ENCODE results near the gene BICD1. TPM values are rescaled to one million over a fixed set of nuclear protein-coding genes. Genes with fewer than 3 reads are reported as not detected.
"Not testable (repeated sequence)": the region's sequence is repeated elsewhere in the genome, so short reads cannot be mapped to it uniquely, and the experiment has no call there.

Gene BICD1
- total and polyA plus RNA-seq, 4 donors = 6.1 to 22.9 (median 12.8) TPM

DNA sequence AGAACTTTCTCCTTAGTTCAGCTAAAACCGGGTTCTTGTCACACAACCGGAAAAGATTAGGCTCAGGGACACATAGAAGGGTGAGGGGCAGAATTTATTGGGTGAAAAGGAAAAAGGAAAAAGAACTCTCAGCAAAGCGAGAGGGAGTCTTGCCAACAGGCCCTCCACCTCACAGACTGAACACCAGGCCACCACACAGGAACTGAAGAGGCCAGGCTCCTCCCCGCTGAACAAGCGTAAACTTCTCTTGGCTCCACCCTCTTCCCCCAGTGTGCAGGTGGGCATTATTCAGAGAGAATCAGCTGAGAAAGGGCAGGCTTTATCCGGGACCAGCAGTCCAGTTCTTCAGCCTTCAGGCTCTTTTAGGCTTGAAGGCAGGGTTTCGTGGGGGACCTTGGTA is 167.1 kb downstream of the BICD1 start:
- Histone ChIP-seq H3K9ac (ENCODE audit: insufficient read depth in 1 of 2, low read length in 2 of 2) (no peak overlapping the region), H3K27ac (ENCODE audit: low read depth in 1 of 2, low read length in 1 of 2) (no peak overlapping the region), H3K9me3 (ENCODE audit: control insufficient read depth in 4 of 4, insufficient read depth in 3 of 4, low read length in 3 of 4) (no peaks in the 10 kb centered on the region), H3K27me3 (ENCODE audit: control insufficient read depth in 3 of 3, insufficient read depth in 3 of 3, low read length in 2 of 3) (no peaks in the 10 kb centered on the region), H3K4me3 (no peak overlapping the region), H3K36me3 (ENCODE audit: control insufficient read depth in 4 of 4, insufficient read depth in 4 of 4, low read length in 4 of 4) (no peaks in the 10 kb centered on the region), H3K4me1 (ENCODE audit: control insufficient read depth in 5 of 5, insufficient read depth in 5 of 5, low read length in 5 of 5) (peaks cover 0 to 19% (median 5%) of the 10 kb centered on the region in 5 donors)
- no peak for ATAC-seq (ENCODE audit: insufficient read depth, low FRiP score)
- DNase-seq = peak; percentile 25 to 69 (median 43)
- TF ChIP-seq, protein P1, sequence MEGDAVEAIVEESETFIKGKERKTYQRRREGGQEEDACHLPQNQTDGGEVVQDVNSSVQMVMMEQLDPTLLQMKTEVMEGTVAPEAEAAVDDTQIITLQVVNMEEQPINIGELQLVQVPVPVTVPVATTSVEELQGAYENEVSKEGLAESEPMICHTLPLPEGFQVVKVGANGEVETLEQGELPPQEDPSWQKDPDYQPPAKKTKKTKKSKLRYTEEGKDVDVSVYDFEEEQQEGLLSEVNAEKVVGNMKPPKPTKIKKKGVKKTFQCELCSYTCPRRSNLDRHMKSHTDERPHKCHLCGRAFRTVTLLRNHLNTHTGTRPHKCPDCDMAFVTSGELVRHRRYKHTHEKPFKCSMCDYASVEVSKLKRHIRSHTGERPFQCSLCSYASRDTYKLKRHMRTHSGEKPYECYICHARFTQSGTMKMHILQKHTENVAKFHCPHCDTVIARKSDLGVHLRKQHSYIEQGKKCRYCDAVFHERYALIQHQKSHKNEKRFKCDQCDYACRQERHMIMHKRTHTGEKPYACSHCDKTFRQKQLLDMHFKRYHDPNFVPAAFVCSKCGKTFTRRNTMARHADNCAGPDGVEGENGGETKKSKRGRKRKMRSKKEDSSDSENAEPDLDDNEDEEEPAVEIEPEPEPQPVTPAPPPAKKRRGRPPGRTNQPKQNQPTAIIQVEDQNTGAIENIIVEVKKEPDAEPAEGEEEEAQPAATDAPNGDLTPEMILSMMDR (IDR thresholded peaks at IDR 0.05; ENCODE audit: control extremely low read depth, extremely low read depth) = no peak
- WGBS, 2 donors = 12 to 37% methylated on average over 7 of the region's 7 CpGs

DNA sequence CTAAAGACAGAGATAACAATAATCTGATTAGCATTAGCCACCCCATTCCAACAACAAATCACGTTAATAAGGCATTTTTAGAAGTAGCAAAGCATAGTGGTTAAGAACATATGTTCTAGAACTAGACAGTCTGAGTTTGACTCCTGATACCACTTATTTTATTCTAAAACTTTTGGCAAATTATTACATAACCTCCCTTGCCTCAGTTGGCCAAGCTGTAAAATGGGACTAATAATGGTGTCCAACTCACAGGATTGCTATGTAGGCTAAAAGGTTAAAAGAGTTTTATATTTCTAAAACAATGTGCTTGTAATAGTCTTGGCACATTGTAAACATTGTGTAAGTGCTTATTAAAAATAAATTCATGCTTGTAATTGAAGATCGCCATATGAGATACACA is 168.0 kb downstream of the BICD1 start:
- Histone ChIP-seq H3K27me3 (ENCODE audit: control insufficient read depth in 3 of 3, insufficient read depth in 3 of 3, low read length in 2 of 3) (no peaks in the 10 kb centered on the region), H3K36me3 (ENCODE audit: control insufficient read depth in 4 of 4, insufficient read depth in 4 of 4, low read length in 4 of 4) (no peaks in the 10 kb centered on the region), H3K4me1 (ENCODE audit: control insufficient read depth in 5 of 5, insufficient read depth in 5 of 5, low read length in 5 of 5) (peaks cover 0 to 19% (median 5%) of the 10 kb centered on the region in 5 donors), H3K9ac (ENCODE audit: insufficient read depth in 1 of 2, low read length in 2 of 2) (no peak overlapping the region), H3K27ac (ENCODE audit: low read depth in 1 of 2, low read length in 1 of 2) (no peak overlapping the region), H3K9me3 (ENCODE audit: control insufficient read depth in 4 of 4, insufficient read depth in 3 of 4, low read length in 3 of 4) (no peaks in the 10 kb centered on the region), H3K4me3 (no peak overlapping the region)
- no peak for ATAC-seq (ENCODE audit: insufficient read depth, low FRiP score)
- TF ChIP-seq, protein P1 (IDR thresholded peaks at IDR 0.05; ENCODE audit: control extremely low read depth, extremely low read depth) = no peak
- DNase-seq = no peak
- WGBS, 2 donors = 60 to 91% methylated on average over 2 of the region's 2 CpGs

DNA sequence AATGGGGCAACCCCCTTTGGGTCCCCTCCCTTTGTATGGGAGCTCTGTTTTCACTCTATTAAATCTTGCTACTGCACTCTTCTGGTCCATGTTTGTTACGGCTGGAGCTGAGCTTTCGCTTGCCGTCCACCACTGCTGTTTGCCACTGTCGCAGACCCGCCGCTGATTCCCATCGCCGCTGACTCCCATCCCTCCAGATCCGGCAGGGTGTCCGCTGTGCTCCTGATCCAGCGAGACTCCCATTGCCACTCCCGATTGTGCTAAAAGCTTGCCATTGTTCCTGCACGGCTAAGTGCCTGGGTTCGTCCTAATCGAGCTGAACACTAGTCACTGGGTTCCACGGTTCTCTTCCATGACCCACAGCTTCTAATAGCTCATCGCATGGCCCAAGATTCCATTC is 168.9 kb downstream of the BICD1 start:
- peaks cover 0 to 19% (median 5%) of the 10 kb centered on the region in 5 donors for H3K4me1 ChIP-seq (ENCODE audit: control insufficient read depth in 5 of 5, insufficient read depth in 5 of 5, low read length in 5 of 5)
- not testable (repeated sequence) for H3K4me3 ChIP-seq; H3K36me3 ChIP-seq (ENCODE audit: control insufficient read depth in 4 of 4, insufficient read depth in 4 of 4, low read length in 4 of 4); H3K9ac ChIP-seq (ENCODE audit: insufficient read depth in 1 of 2, low read length in 2 of 2); H3K9me3 ChIP-seq (ENCODE audit: control insufficient read depth in 4 of 4, insufficient read depth in 3 of 4, low read length in 3 of 4); H3K27ac ChIP-seq (ENCODE audit: low read depth in 1 of 2, low read length in 1 of 2); H3K27me3 ChIP-seq (ENCODE audit: control insufficient read depth in 3 of 3, insufficient read depth in 3 of 3, low read length in 2 of 3); DNase-seq; ATAC-seq (ENCODE audit: insufficient read depth, low FRiP score)
- WGBS, 2 donors = 96 to 98% methylated on average over 17 of the region's 17 CpGs

DNA sequence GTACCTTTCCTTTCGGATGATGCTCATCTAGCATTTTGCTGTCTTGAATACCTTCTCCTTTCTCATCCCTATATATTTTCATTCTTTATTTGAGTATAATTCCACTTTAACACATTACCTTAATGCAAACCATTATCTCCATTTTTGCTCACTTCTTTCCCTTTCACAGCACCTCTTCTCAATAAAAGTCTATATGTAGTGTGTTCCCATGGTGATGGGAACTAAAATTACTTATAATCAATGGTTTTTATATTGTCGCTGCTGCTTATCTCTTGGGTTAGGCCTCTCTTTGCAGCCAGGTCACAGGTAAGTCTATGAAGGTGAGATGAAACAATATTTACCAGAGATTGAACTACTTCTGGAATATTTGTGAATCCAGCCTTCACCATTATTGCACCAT is 171.1 kb downstream of the BICD1 start:
- H3K4me1 ChIP-seq (ENCODE audit: control insufficient read depth in 5 of 5, insufficient read depth in 5 of 5, low read length in 5 of 5) = peaks cover 0 to 13% (median 2%) of the 10 kb centered on the region in 5 donors
- H3K27me3 ChIP-seq (ENCODE audit: control insufficient read depth in 3 of 3, insufficient read depth in 3 of 3, low read length in 2 of 3) = no peaks in the 10 kb centered on the region
- H3K36me3 ChIP-seq (ENCODE audit: control insufficient read depth in 4 of 4, insufficient read depth in 4 of 4, low read length in 4 of 4) = no peaks in the 10 kb centered on the region
- ATAC-seq (ENCODE audit: insufficient read depth, low FRiP score) (no peak), DNase-seq (no peak)
- TF ChIP-seq, protein P1 (IDR thresholded peaks at IDR 0.05; ENCODE audit: control extremely low read depth, extremely low read depth) = no peak
- no peak overlapping the region for H3K9ac ChIP-seq (ENCODE audit: insufficient read depth in 1 of 2, low read length in 2 of 2)
- no peak overlapping the region for H3K4me3 ChIP-seq
- no peaks in the 10 kb centered on the region for H3K9me3 ChIP-seq (ENCODE audit: control insufficient read depth in 4 of 4, insufficient read depth in 3 of 4, low read length in 3 of 4)
- no peak overlapping the region for H3K27ac ChIP-seq (ENCODE audit: low read depth in 1 of 2, low read length in 1 of 2)
- WGBS, 2 donors = 95 to 98% methylated on average over 2 of the region's 2 CpGs

All from lung (tissue), 12 donors.